GM12864 (cell line): ENCODE measurements around the gene GTF3C5.

Source experiments
- DNase-seq: peaks from one replicate; pipeline ENCODE4 v3.0.0-alpha.2; 2011; ENCODE audit warnings: low read depth
- H3K4me3 ChIP-seq: 2 replicates; pipeline ENCODE4 v1.5.1; 2011; ENCODE audit warnings: mild to moderate bottlenecking, low read depth, low read length, control low read depth
- TF ChIP-seq, protein P1 (sequence below): IDR thresholded peaks from 2 replicates; pipeline ENCODE4 v1.5.1; 2011; ENCODE audit warnings: low read depth, mild to moderate bottlenecking, moderate library complexity, low read length, control low read depth, inconsistent platforms; ENCODE audit errors: missing control alignments

GTF3C5 gene

DNA sequence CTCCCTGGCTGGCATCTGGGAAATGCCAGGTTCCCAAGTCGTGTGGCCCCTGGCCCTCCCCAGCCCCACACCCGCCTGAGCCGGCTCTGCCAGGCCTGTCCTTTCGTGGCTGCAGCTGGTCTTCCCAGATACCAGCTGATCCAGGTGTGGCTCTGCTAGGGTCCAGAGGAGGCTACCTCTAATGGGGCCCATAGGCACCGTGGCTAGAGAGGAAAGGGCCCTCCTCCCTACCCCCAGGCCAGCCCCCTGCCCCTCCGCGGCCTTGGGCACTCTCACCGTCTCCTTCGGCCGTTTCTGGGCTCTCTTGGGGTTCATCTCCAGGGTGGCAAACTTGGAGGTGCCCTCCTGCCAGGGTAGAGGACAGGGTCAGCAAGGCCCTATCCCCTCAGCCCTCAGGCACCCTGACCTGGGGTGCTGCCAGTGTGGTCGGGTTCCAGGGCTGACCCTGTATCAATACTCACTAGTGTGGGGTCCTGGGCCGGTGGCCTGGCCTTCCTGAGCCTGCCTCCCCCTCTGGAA, 73.2 kb downstream of the GTF3C5 start:
- H3K4me3 ChIP-seq, result no peak overlapping the region
- no peak for DNase-seq
- TF ChIP-seq, protein P1, sequence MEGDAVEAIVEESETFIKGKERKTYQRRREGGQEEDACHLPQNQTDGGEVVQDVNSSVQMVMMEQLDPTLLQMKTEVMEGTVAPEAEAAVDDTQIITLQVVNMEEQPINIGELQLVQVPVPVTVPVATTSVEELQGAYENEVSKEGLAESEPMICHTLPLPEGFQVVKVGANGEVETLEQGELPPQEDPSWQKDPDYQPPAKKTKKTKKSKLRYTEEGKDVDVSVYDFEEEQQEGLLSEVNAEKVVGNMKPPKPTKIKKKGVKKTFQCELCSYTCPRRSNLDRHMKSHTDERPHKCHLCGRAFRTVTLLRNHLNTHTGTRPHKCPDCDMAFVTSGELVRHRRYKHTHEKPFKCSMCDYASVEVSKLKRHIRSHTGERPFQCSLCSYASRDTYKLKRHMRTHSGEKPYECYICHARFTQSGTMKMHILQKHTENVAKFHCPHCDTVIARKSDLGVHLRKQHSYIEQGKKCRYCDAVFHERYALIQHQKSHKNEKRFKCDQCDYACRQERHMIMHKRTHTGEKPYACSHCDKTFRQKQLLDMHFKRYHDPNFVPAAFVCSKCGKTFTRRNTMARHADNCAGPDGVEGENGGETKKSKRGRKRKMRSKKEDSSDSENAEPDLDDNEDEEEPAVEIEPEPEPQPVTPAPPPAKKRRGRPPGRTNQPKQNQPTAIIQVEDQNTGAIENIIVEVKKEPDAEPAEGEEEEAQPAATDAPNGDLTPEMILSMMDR, result no peak

DNA sequence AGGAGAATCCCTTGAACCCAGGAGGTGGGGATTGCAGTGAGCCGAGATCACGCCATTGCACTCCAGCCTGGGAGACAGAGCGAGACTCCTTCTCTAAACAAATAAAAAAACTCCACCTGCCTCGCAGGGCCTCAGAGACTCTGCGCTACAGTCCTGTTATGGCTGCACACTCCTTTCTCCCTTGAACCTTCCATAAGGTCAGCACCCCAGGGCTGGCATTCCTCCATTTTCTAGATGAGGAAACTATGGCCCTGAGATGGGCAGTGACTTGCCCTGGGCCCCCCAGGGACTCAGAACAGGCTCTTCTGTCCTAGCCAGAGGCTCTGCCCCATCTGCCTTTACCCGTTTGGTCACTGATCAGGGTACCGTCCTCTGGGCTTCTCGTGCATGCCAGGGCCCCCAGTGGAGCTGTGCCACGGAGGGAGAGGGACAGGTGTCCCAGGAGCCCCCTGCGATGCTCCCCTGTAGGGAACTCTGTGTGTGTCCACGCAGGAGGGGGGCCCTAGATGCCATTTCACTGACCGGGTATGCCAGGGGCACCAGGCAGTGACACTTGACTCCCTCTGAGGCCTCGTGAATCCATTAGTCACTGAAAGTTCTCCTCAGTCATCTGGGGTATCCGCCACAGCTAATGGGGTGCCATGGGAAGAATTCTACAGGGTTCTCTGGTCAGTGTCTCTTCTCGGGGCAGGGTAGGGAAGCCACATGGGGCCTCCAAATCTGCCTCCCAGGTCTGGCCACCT, 74.1 kb downstream of the GTF3C5 start:
- TF ChIP-seq, protein P1, result no peak

DNA sequence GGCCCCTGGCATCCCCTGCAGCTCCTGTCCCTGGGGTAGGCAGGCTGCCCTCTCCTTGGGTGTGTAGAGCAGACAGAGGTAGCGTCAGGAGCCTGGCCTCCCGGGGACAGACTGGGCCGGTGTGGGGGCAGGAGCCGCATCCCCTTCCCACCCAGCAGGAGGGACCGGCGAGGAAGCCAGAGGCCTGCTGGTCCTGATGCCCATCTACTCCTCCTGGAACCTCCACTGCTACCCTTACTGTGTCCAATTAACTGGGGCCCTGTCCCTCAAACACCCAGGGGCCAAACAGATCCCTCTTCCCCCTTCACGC, 74.6 kb downstream of the GTF3C5 start:
- DNase-seq, result no peak
- TF ChIP-seq, protein P1, result no peak

More for the DNA sequence above, 74.1 kb downstream of the GTF3C5 start:
- no peak overlapping the region for H3K4me3 ChIP-seq
- no peak for DNase-seq

DNA sequence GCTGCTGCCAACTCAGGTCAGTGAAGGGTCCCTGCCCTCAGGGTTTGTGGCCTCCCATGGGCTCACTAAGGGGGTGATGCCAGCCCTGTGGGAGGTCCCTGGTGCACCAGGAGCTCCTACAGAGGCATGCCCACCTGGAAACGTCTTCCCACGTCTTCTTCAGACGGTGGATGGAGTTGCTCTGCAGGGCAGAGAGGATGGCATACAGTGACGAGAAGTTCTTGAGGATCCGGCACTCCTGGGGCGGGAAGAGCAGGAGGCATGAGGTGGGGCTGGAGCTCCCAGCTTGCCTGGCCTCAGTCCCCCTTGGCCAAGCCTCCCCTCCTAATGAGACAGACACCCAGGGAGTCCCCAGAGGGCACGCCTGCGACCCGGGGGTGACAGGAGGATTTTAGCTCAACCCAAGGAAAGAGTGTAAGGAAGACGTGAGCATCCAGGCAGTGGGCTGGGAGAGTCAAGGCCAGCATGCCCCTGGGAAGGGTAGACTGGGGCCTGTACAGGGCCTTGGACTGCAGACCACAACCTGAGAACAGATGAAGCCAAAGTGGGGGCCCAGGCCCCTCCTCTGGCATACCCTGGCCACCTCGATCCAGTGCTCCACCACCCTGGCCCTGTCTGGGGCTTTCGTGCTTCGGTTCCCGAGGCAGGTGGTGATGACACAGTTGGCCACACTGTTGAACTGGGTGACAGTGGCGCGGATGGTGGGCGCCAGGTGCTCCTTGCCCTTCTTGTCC, 75.9 kb downstream of the GTF3C5 start:
- DNase-seq, result no peak
- TF ChIP-seq, protein P1, result no peak
- H3K4me3 ChIP-seq, result no peak overlapping the region

More for the DNA sequence above, 74.6 kb downstream of the GTF3C5 start:
- no peak overlapping the region for H3K4me3 ChIP-seq

DNA sequence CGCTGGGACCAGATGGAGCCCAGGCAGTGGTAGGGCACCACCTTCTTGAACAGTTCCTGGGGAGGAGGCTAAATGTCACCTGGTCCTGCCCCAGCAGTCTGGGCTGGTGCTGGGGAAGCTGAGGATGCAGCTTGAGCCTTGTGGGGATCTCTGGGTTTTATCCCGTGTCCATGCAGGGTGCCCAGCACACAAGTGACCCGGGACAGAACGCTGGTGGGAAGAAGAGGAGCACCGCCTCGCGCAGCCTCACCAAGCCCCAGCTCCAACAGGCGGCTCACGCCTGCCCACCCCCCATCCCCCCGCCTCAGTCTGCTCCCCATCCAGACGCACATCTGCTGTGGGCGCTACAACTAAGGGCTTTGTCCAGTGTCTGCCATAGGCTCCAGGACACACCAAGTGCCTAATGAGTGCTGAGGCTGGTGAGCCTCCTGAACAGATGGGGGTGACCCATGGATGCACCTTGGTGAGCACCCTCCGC, 76.5 kb downstream of the GTF3C5 start:
- H3K4me3 ChIP-seq, result no peak overlapping the region
- no peak for DNase-seq
- TF ChIP-seq, protein P1, result no peak
